ENCODE data around the gene SLC17A9.

The SLC17A9 gene

DNA sequence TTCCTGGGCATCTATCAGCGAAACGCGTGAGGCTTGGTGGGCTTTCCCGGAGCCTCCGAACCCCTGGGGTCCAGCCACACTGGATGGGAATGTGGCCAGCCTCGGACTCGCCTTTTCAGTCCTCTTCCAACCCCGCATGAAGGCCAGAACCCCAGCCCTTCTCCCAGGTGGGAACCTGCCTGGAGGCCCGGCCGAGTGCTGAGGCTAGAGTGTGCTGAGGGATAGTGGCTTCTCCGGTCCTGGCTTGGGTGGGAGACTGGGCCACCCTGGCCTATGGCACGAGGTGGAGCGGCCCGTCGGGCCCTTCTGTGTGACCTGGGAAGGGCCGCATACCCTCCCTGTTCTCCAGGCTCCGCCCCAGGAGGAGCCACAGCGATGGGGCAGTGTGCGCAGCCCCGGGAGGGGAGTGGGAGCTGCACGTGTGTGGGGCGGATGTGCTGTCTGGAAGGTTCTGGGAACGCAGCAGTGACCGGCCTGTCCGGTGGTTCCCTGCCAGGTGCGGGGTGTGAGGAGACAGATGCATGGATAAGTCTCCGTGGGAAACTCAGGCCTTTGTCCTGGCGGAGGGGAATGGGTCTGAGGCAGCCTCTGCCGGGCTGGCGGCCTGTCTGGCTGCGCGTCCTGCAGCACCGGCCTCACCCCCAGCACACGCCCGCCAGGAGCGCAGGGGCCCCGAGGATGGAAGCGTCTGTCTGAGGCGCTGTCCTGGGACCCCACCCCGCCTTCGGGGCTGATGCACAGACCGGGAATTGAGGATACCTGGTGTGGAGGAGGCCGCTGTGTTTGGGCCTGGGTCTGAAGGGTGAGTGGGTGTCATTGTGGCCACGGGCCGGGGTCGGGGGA lies 55.4 kb downstream of the SLC17A9 start:
- no peak overlapping the region for H3K27ac ChIP-seq
- no peak for TF ChIP-seq ZFX (IDR thresholded peaks at IDR 0.05)
- TF ChIP-seq, protein P1, sequence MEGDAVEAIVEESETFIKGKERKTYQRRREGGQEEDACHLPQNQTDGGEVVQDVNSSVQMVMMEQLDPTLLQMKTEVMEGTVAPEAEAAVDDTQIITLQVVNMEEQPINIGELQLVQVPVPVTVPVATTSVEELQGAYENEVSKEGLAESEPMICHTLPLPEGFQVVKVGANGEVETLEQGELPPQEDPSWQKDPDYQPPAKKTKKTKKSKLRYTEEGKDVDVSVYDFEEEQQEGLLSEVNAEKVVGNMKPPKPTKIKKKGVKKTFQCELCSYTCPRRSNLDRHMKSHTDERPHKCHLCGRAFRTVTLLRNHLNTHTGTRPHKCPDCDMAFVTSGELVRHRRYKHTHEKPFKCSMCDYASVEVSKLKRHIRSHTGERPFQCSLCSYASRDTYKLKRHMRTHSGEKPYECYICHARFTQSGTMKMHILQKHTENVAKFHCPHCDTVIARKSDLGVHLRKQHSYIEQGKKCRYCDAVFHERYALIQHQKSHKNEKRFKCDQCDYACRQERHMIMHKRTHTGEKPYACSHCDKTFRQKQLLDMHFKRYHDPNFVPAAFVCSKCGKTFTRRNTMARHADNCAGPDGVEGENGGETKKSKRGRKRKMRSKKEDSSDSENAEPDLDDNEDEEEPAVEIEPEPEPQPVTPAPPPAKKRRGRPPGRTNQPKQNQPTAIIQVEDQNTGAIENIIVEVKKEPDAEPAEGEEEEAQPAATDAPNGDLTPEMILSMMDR (conservative IDR thresholded peaks at IDR 0.05) = no peak

DNA sequence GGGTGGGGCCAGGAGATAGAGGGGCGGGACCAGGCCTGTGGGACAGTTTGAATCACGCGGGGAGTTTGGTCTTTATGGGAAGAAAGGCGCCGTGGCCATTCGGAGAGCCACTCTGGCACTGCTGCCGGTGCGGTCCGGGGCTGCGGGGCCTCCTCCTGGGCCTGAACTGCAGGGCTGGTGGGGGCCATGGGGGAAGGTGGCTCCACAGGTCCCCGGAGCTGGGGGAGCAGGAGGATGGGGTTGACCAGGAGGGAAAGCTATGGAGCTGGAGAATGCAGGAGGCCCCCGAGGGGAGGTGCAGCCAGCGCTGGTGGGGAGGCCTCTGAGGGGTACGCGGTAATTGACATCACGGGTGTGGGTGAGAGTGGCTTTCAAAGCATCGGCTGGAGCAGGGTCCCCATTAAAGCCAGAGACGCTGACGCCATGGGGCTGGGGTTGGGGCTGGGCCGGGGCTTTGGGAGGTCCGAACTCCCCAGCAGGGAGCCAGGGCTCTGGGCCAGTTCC lies 56.1 kb downstream of the SLC17A9 start:
- H3K27ac ChIP-seq = no peak overlapping the region
- no peak for TF ChIP-seq ZFX (IDR thresholded peaks at IDR 0.05)
- TF ChIP-seq, protein P1 (conservative IDR thresholded peaks at IDR 0.05) = no peak

DNA sequence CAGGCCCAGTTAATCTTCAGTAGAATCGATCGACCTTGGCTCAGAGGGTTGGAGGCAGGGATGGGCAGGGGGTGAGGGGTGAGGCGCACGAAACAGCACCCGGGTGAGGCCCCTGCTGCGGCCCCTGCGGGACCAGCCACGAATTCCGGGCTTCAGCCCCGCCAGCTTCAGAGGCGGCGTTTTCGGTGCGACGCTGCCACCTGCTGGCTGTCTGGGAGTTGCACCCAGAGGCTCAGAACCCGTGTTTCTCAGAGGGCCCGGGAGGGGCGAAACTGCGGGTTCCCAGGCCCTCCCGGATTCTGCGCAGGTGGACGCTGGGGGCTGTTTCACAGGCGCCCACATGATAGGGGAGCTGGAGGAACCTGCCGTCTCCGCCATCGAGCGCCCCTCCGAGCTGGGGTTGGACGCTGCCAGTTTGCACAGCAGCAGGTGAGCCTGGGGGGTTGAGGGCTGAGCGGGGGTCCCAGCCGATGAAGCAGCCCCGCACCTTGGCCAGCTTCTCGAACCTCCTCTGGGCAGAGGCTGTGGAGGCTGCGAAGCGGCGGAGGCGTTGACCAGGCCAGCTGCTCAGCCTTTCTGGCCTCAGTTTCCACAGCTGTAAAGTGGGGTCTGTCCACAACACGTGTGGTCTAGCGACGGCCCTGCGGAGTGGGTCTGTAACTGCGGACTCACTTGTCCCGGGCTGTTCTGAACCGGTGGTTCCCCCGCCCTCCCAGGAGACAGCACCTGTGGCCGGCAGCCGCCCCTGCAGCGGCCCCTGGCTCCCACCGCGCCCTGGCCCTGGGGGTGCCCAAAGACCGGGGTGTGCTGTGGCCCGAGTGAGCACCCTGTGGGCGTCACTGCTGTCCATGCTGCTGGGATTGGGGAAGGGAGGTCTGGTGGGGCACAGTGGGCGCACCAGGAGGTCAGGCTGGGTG lies 56.8 kb downstream of the SLC17A9 start:
- H3K27ac ChIP-seq = no peak overlapping the region
- TF ChIP-seq, protein P1 (conservative IDR thresholded peaks at IDR 0.05) = peak; percentile 94
- no peak for TF ChIP-seq ZFX (IDR thresholded peaks at IDR 0.05)

DNA sequence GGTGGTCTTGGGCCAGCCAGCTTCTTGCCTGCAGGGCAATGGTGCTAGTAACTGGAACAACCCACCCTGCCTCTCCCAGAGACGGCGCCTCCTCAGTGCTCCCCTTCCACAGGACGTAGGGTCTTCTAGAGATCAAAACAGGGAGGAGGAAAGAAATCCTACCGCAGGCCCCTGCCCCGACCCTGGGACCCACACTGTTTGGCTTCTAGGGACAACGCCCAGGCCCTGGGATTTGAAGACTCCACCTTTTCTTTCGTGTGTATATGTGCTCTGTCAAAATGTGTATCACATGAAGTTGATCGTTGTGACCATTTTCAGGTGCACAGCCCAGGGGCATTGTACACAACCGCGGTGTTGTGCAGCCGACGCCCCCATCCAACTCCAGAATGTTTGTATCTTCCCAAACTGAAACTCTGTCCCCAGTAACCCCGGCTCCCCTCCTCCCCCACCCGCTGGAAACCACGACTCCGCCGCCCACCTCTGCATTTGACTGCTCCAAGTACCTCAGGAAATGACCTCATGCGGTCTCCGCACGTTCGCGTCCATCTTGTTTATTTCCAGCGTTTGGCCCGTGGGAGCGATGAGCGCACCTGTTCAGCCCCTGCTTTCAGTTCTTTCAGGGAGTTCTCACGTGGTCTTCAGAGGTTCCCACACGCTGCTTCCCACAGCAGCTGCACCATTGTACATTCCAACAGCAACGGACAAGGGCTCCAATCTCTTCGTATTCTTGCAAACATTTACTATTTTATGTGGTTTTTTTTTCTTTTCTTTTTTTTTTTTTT lies 57.7 kb downstream of the SLC17A9 start:
- H3K27ac ChIP-seq = no peak overlapping the region
- TF ChIP-seq ZFX (IDR thresholded peaks at IDR 0.05) = no peak
- TF ChIP-seq, protein P1 (conservative IDR thresholded peaks at IDR 0.05) = no peak

DNA sequence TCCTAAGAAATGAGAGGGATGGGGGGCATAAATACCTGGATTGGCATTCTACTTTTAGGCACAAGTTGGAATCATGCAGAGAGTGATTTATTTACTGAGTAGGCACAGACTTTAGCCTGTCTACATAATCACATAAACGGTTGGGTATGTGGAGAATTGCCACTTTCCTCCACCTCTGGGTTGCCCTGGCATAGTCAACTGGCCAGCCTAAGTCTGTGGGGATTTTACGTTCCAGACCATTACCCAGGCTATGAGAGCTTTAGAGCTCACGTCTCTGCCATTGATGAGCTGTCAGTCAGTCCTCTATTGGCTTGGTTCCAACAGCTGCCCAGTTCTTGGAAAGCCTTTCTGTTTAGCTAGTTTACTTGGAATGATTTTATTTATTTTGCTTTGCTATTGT lies 59.3 kb downstream of the SLC17A9 start:
- no peak overlapping the region for H3K27ac ChIP-seq
- TF ChIP-seq, protein P1 (conservative IDR thresholded peaks at IDR 0.05) = no peak
- no peak for TF ChIP-seq ZFX (IDR thresholded peaks at IDR 0.05)

DNA sequence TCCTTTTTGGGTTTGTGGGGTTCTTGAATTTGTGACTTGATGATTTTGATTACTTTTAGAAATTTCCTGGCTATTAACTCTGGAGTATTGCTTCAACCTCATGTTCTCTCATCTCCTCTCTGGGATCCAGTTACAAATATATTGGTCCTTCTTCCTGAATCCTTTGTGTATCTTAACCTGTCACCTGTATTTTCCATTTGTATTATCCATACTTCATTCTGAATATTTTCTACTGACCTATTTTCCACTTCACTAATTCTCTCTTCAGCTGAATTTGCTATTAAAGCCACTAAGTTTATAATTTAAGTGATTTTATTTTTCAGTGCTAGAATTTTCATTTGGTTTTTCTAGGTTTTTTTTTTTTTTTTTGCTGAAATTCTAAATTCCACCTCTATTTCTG lies 60.7 kb downstream of the SLC17A9 start:
- no peak overlapping the region for H3K27ac ChIP-seq
- TF ChIP-seq ZFX (IDR thresholded peaks at IDR 0.05) = no peak
- TF ChIP-seq, protein P1 (conservative IDR thresholded peaks at IDR 0.05) = no peak

Data from C4-2B (cell line).